GM21619 (cell line): Measurements from ENCODE around the gene AKAP13.

Experiments
- ATAC-seq: cut with Tn5 transposase; IDR thresholded peaks from one replicate; pipeline ENCODE4 v1.9.1; 2021; ENCODE audit not compliant: unreplicated experiment

The AKAP13 gene

DNA sequence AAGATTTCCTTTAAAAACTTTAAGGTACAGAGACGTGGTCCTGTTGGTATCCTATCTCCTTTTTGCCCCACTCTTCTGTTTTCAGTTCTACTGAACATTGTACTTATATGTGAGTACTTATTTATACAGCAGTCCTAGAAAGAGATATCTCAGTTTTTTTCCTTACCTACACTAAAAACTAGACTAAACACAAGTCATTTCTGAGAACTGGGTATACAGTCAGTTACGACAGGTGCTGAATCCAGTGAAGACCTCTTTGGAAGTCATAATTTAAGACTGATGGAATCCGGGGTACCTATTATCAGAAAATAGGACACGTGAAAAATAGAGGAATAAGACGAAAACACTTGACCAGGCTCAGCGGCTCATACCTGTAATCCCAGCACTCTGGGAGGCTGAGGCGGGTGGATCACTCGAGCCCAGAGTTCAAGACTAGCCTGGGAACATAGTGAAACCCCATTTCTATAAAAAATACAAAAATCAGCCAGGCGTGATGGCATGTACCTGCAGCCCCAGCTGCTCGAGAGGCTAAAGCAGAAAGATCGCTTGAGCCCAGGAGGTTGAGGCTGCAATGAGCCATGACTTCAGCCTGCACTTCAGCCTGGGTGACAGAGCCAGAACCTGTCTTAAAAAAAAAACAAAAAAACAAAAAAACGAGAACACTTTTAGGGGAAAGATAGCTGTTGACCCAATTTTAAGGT is 338.0 kb downstream of the AKAP13 start:
- no peak for ATAC-seq

DNA sequence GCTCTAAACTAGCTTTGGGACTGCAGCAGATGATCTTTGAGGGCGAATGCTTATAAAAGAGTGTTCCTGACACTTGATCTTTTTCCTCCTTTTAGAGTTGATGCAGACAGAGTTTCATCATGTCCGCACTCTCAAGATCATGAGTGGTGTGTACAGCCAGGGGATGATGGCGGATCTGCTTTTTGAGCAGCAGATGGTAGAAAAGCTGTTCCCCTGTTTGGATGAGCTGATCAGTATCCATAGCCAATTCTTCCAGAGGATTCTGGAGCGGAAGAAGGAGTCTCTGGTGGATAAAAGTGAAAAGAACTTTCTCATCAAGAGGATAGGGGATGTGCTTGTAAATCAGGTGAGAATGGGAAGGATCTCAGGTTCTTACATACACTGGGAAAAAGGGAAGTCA is 338.6 kb downstream of the AKAP13 start:
- ATAC-seq: no peak

DNA sequence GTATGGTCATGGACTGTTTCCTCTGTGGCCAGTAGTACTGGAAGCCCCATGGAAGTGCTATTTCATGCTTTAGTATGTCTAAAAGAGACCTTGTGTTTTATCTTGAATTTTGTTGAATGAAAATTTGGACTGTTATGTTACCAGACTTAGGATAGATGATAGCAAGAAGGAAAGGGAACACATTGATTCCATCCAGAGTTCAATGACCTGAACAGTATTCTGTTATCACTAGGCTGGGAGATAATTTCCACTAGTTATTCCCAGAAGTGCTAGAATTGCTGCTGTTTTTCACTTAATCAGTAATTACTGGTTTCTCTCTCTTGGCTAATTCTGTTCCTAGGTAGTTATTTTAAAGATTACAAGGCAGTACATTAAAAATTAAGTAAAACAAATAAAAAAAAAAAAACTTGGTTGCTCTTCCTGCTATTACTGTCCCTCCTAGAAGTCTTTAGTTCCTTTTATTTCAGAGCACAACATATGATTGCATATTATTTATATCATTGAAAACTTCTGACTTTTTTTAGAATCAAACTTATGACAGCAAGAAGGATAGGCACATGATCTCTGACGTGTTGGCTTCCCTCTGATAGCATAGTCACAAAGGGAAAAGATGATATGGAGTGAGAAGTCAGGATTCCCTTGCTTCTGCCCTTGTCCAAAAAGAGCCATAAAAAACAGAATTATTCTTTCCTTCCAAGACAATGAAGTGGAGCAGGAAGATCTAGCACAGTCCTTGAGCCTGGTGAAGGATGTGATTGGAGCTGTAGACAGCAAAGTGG is 342.2 kb downstream of the AKAP13 start:
- no peak for ATAC-seq

DNA sequence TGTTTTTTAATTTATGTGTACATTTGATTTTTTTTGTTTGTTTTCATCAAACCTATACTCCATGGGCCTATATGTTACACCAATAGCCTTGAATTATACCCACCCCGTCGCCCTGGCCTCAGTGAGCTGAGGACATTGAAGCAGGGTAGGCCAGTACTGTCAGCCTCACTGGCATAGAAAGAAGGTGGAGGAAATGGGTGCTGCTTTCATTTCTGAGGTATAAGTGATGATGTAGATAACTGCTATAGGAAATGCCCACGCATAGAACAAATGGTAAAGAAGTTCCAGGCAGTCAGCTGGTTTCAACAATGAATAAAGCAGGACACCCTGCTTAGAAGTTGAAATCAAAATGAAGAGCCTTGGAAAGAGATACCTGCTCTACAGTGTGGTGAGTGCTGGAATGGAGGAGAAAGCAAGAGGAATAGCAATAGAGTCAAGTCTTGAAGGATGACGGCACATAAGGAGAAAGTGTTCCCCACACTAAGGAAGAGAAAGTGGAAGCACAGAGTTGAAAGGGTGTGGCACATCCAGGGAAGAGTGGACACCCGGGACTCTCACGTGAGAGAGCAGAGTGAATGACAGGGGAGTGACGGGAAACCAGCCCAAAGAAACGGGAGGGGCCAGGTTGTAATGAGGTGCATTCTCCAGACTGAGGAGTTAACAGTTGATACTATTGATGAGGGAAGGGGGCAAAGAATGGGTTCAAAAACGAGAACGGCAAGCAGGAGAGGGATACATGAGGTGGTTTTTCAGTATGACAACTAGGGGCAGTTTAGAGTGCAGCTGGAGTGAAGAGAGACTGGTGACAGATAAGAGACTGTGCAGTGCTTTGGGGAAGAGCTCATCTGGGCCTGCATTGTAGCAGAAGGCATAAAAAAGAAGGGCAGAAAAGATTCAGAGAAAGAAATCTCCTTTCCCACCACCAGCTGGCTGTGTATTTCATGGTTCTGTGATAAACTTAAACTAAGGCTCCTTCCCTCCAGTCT is 343.9 kb downstream of the AKAP13 start:
- ATAC-seq: no peak

DNA sequence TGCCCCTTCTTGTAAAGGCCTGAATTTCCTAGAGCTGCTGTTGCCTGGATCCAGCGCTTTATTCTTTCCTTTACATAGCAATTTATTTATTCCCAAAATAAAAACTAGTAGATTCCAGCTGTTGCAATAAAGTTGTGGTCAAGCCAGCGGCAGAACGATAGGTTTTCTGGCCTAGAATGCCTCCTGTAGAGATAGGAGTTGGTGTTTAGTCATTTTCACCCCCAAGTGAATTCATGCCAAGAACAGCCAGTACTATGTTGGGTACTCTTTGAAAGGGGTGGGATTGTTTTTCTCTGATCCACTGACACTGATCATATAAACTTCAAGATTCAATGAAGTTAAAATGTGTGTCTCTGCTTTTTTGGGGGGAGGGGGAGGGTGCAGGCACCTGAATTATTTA is 344.6 kb downstream of the AKAP13 start:
- ATAC-seq: no peak

DNA sequence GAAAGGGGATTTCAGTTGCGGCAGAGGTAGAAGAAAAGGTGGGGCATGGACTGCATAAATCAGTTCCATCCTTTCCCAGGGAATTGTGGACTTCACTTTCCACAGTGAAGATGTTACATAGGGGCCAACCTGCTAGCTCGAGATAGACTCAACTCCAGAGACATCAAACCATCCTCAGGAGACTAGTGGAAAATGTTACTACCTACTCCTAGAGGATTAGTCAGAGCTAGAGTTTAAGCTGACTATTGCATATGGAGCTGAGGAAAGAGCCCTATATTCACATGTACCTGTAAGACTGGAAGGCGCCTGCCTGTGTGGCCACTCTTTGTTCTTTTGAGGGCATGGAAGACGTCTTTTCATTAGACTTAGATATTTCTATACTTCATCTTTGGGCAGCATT is 345.2 kb downstream of the AKAP13 start:
- ATAC-seq: no peak

DNA sequence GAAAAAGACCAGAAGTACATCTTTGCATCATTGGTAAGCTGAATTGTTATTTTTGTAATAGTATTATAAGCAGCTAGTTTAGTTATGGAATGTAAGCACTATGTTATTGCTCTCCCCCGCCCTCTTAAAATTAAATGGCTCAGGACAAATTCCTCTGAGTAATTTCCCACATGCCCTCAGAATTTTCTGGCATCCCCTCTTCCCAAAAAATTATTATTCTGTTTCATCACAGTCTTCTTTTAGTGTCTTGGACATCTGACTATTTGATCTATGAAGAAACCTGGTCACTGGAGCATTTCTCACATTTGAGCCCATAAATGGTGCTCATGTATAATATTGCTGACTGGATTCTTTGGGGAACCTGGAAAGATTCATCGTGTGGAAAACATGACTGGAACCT is 346.1 kb downstream of the AKAP13 start:
- no peak for ATAC-seq

DNA sequence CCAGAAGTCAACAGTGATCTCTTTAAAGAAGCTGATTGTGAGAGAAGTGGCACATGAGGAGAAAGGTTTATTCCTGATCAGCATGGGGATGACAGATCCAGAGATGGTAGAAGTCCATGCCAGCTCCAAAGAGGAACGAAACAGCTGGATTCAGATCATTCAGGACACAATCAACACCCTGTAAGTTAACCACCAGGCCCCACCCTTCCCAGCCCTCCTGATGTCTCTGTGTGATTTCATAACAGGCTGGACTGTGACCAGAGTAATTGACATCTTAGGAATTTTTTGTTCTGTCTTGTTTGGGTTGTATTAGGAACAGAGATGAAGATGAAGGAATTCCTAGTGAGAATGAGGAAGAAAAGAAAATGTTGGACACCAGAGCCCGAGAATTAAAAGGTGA is 346.7 kb downstream of the AKAP13 start:
- no peak for ATAC-seq

DNA sequence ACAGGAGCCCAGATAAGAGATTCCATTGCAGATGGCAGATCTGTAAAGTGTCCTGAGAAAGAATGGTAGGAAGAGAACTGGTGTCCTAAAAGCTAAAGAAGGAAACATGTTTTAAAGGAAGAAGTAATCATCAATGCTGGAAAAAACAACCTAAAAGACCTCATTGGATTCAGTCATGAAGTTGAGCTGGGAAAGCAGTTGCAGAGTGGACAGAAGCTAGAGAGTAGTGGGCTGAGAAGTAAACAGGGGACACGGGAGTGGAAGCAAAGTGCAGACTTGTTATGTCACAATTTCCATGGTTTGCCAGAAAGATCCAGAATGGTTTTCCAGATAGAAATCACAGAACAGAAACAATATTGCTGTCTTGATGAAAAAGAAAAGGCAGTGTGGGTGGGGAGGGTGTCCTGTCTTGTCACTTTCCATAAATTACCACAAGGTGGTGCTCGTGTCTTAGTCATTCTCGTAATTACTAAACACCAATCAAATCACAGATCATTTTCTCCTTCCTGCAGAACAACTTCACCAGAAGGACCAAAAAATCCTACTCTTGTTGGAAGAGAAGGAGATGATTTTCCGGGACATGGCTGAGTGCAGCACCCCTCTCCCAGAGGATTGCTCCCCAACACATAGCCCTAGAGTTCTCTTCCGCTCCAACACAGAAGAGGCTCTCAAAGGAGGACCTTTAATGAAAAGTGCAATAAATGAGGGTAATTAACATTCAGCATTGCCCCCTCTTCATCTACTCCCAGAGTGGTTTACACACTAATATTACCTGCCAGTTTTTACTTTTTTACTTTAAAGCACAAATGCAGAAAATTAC is 349.8 kb downstream of the AKAP13 start:
- ATAC-seq: peak; percentile 67

DNA sequence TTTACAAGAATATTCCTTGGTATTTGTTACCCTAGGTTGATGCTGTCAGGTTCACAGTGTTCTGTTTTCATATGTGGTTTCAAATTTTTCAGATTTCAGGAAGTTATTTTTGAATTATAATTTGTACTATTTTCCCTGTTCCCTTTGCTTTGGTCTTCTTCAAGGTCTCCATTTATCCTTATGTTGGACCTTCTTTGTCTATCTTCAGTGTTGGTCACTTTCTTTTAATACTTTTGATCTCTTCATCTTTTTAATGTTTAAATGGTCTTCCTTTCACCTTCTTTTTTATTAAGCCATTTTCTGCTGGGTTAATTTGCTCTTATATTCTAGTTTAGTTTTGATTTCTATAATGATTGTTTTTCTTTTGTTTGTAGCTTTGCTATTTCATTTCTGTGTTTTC is 353.0 kb downstream of the AKAP13 start:
- no peak for ATAC-seq

DNA sequence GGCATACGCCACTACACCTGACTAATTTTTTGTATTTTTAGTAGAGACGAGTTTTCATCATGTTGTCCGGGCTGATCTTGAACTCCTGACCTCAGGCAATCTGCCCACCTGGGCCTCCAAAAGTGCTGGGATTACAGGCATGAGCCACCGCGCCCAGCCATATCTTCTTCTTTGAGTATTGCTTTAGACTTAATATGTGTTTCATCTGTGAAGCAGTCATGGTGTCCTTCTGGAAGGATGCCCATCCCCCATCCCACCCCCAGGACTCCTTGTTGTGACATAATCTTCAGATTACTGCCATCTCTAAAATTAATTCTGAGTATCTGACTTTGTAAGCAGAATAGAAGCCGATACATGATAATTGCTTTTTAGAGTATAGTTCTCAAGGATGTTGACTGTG is 356.7 kb downstream of the AKAP13 start:
- no peak for ATAC-seq

DNA sequence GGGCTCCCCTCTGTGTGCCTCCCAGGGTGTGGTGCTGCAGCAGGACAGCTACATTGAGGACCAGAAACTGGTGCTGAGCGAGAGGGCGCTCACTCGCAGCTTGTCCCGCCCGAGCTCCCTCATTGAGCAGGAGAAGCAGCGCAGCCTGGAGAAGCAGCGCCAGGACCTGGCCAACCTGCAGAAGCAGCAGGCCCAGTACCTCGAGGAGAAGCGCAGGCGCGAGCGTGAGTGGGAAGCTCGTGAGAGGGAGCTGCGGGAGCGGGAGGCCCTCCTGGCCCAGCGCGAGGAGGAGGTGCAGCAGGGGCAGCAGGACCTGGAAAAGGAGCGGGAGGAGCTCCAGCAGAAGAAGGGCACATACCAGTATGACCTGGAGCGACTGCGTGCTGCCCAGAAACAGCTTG is 360.6 kb downstream of the AKAP13 start:
- ATAC-seq: no peak

DNA sequence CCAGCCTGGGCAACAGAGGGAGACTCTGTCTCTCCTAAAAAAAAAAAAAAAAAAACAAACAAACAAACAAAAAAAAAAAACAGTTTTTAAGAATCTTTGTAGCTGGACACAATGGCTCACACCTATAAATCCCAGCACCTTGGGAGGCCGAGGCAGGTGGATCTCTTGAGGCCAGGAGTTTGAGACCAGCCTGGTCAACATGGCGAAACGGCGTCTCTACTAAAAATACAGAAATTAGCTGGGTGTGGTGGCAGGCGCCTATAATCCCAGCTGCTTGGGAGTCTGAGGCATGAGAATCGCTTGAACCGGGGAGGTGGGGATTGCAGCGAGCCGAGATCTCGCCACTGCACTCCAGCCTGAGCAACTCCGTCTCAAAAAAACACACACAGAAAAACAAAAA is 361.3 kb downstream of the AKAP13 start:
- ATAC-seq: no peak

DNA sequence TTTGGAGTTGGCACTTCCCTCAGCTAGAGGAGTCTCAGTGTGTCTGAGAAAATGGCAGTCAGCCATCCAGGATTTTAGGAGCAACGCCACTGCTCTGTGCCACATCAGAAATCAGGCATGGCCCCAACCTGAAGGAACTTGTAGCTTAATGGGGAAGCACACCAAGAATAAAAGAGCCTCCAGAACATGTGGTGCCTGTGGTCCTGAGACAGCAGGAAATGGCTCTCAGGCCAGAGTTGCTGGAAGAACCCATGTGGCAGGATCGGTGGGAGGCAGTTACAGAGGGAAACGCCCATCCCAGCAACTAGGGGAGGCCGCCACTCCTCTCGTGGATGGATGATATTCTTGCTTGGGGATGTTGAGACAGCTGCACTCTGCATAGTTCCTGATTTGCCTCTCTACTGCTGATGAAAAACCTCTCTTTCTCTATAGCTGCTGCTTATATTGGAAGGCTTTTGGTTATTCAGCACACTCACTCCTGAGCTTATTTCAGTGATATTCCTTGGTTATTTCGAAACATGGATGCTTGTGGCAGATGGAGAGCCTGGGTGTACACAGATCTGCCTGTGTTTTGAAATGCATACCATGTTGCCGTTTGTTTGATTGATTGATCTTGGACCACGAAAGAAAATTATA is 361.9 kb downstream of the AKAP13 start:
- no peak for ATAC-seq

DNA sequence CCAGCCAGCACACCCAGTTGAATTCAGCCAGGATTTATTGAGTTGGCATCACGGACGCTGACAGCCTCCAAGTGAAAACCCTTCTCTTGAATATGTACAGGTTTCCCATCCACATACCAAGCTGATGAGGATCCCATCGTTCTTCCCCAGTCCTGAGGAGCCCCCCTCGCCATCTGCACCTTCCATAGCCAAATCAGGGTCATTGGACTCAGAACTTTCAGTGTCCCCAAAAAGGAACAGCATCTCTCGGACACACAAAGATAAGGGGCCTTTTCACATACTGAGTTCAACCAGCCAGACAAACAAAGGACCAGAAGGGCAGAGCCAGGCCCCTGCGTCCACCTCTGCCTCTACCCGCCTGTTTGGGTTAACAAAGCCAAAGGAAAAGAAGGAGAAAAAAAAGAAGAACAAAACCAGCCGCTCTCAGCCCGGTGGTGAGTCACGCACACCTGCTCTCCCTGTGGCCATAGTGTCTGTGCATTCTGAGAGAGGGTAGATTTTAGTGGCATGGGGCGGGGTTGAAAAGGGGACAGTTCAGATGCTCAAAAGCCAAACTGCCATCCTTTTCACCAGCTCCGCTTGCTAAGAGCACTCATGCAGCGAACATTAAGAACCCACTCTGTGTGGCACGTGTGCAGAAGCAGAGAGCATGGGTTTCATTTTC is 363.1 kb downstream of the AKAP13 start:
- ATAC-seq: no peak

DNA sequence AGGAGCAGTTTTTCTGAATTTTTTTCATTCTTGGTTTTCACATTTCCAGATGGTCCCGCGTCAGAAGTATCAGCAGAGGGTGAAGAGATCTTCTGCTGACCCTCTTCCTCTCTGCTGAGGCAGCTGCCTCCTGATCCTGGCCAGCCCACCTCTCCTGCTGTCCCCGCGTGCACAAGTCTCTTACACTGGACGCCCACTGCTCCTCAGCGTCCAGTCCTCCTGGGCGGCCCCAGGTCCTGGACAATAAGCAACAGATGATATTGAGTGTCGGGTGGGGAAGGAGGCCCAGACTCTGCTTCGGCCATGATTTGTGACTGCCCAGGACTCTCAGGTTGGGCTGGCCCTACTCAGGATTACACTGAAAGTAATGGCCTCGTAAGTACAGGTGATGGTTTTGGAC is 364.2 kb downstream of the AKAP13 start:
- ATAC-seq: no peak

DNA sequence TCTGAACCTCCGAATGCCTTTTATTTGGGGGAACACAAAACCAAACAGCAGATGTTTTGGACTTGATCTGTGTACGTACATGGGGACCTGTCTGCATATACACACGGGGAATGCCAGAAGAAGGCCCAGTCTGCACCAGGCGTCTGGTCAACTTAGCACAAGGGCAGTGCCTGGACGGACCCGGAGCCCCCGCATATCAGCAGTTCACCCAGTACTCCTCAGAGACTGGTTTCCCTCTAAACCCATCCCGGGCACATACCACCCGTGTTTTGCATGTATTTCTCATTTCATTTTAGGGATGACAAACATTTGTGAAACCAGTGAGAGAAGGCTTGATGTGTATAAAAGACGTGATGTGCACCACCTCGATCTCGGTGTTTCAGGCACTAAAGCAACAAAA is 364.6 kb downstream of the AKAP13 start:
- no peak for ATAC-seq

DNA sequence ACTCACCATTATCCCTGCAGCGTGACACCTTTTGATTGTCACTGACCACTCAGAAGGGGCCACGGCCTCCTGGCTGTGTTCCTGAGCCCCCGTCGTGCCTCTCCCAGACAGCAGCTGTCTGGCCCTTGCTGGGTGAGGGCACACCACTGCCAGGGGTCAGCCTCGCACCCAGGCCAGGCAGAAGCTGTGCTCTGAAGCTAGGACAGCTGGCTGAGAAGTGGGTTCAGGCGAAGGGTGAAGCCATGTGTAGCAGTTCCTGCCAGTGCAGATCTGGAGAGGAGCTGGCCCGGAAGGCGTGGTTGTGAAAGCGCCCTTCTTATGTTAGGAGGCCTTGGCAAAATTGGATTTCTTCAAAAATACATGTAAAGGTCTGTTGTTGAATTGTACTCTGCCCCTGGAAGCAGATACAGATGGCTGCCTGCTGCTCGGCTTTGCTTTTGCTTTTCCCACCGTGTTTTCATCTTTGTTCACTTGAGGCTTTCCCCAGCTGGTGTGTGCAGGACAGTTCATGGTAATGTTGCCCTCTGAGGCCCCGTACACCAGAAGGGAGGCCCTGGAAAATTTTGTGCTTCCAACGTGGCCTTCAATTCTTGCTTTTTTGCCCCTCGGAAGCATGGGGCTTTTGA is 365.2 kb downstream of the AKAP13 start:
- ATAC-seq: no peak

DNA sequence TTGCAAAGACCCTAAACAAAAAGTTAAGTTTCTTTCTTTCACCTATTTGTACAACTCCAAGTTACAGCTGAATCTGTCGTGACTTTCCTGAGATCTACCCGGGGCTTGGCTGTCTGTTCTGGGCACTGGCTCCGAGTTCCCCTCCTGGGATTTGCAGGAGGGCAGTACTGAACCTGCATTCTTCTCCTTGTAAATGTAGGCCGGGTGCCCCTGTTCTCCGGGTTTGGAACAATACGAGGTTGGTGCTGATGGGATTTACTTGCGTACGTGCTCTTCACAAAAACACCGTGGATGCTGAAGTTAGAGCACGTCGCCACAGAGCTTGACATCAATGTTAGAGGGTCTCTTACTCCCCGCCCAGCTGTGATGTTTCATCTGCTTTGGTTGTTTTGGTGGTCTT is 366.2 kb downstream of the AKAP13 start:
- ATAC-seq: no peak
